H9 (cell line): ENCODE results near the gene FRZB. TPM values are rescaled to one million over a fixed set of nuclear protein-coding genes. Genes with fewer than 3 reads are reported as not detected.

Experiments
- DNase-seq: peaks from one replicate; pipeline ENCODE4 v3.0.0-alpha.2; 2017
- H2AFZ ChIP-seq: one replicate; pipeline ENCODE4 v1.6.1; 2013; ENCODE audit warnings: mild to moderate bottlenecking, low read length, control low read depth, moderate library complexity
- H2AK5ac ChIP-seq: 2 replicates; pipeline ENCODE4 v1.6.1; 2013; ENCODE audit warnings: low read length, control low read depth, mixed read lengths; ENCODE audit not compliant: insufficient read length
- H2BK120ac ChIP-seq: one replicate; pipeline ENCODE4 v1.6.1; 2013; ENCODE audit warnings: low read depth, mild to moderate bottlenecking, low read length, control low read depth, inconsistent platforms; ENCODE audit not compliant: poor library complexity, severe bottlenecking
- H2BK12ac ChIP-seq: 2 replicates; pipeline ENCODE4 v1.6.1; 2013; ENCODE audit warnings: low read length, control low read depth, mixed read lengths, low read depth; ENCODE audit not compliant: insufficient read length
- H2BK15ac ChIP-seq: 2 replicates; pipeline ENCODE4 v1.6.1; 2013; ENCODE audit warnings: low read depth, low read length, control low read depth
- H2BK20ac ChIP-seq: one replicate; pipeline ENCODE4 v1.6.1; 2013; ENCODE audit warnings: low read depth, mild to moderate bottlenecking, low read length, control low read depth, inconsistent platforms; ENCODE audit not compliant: poor library complexity, severe bottlenecking
- H2BK5ac ChIP-seq: 2 replicates; pipeline ENCODE4 v1.6.1; 2013; ENCODE audit warnings: low read length, control low read depth, mixed read lengths; ENCODE audit not compliant: insufficient read length
- H3K14ac ChIP-seq: 2 replicates; pipeline ENCODE4 v1.6.1; 2013; ENCODE audit warnings: low read length, control low read depth; ENCODE audit not compliant: insufficient read depth
- H3K18ac ChIP-seq: 2 replicates; pipeline ENCODE4 v1.6.1; 2013; ENCODE audit warnings: low read depth, mild to moderate bottlenecking, mixed read lengths, low read length, control low read depth; ENCODE audit not compliant: insufficient read length
- H3K23ac ChIP-seq: 2 replicates; pipeline ENCODE4 v1.6.1; 2013; ENCODE audit warnings: low read length, control low read depth, mixed read lengths, low read depth; ENCODE audit not compliant: insufficient read length
- H3K23me2 ChIP-seq: 2 replicates; pipeline ENCODE4 v1.6.1; 2013; ENCODE audit warnings: low read depth, mild to moderate bottlenecking, mixed read lengths, low read length, control low read depth; ENCODE audit not compliant: insufficient read length, poor library complexity, severe bottlenecking
- H3K27ac ChIP-seq: 2 replicates; pipeline ENCODE4 v1.5.1; 2013; ENCODE audit warnings: low read length, control low read depth, mixed read lengths, low read depth; ENCODE audit not compliant: insufficient read length
- H3K27me3 ChIP-seq: 2 replicates; pipeline ENCODE4 v1.6.1; 2013; ENCODE audit warnings: low read length, control low read depth, inconsistent platforms; ENCODE audit not compliant: insufficient read depth
- H3K4ac ChIP-seq: 2 replicates; pipeline ENCODE4 v1.6.1; 2013; ENCODE audit warnings: low read depth, mild to moderate bottlenecking, control low read depth, inconsistent platforms, low read length, moderate library complexity
- H3K4me1 ChIP-seq: 2 replicates; pipeline ENCODE4 v1.6.1; 2013; ENCODE audit warnings: low read length, control low read depth, inconsistent platforms; ENCODE audit not compliant: insufficient read depth
- H3K4me2 ChIP-seq: 2 replicates; pipeline ENCODE4 v1.6.1; 2013; ENCODE audit warnings: low read length, control low read depth, mixed read lengths; ENCODE audit not compliant: insufficient read length, insufficient read depth
- H3K56ac ChIP-seq: 2 replicates; pipeline ENCODE4 v1.6.1; 2013; ENCODE audit warnings: low read depth, mild to moderate bottlenecking, mixed read lengths, low read length, control low read depth; ENCODE audit not compliant: insufficient read length
- H3K79me1 ChIP-seq: 2 replicates; pipeline ENCODE4 v1.6.1; 2013; ENCODE audit warnings: low read depth, mild to moderate bottlenecking, moderate library complexity, low read length, control low read depth, inconsistent platforms; ENCODE audit not compliant: insufficient read depth, poor library complexity, severe bottlenecking
- H3K79me2 ChIP-seq: 2 replicates; pipeline ENCODE4 v1.6.1; 2013; ENCODE audit warnings: low read length, control low read depth, inconsistent platforms; ENCODE audit not compliant: insufficient read depth
- H3K9ac ChIP-seq: 2 replicates; pipeline ENCODE4 v1.6.1; 2013; ENCODE audit warnings: low read length, control low read depth, mixed read lengths; ENCODE audit not compliant: insufficient read length; ENCODE audit errors: extremely low read depth
- H3K9me3 ChIP-seq: one replicate; pipeline ENCODE4 v1.6.1; 2013; ENCODE audit warnings: low read depth, low read length, inconsistent platforms; ENCODE audit not compliant: control insufficient read depth
- H3T11ph ChIP-seq: one replicate; pipeline ENCODE4 v1.6.1; 2013; ENCODE audit warnings: mild to moderate bottlenecking, low read length, control low read depth, inconsistent platforms
- H4K20me1 ChIP-seq: one replicate; pipeline ENCODE4 v1.6.1; 2013; ENCODE audit not compliant: control insufficient read depth, insufficient read length, insufficient read depth
- H4K5ac ChIP-seq: 2 replicates; pipeline ENCODE4 v1.6.1; 2013; ENCODE audit warnings: low read depth, mild to moderate bottlenecking, mixed read lengths, low read length, control low read depth; ENCODE audit not compliant: insufficient read length
- H4K8ac ChIP-seq: replicated peaks from 2 replicates; pipeline ENCODE4 v1.6.1; 2013; ENCODE audit warnings: low read length, control low read depth, mixed read lengths, low read depth; ENCODE audit not compliant: insufficient read length
- H4K91ac ChIP-seq: 2 replicates; pipeline ENCODE4 v1.6.1; 2013; ENCODE audit warnings: low read depth, mild to moderate bottlenecking, moderate library complexity, mixed read lengths, low read length, control low read depth; ENCODE audit not compliant: insufficient read length
- H3K27ac Mint-ChIP-seq, 3 experiments: 2 replicates in 2 of 3; 3 replicates in 1 of 3; pipeline ENCODE4 v1.8.0; 2020 to 2021; ENCODE audit warnings: mixed read lengths in 3 of 3, mild to moderate bottlenecking in 1 of 3, moderate library complexity in 1 of 3
- H3K27me3 Mint-ChIP-seq: 2 replicates; pipeline ENCODE4 v1.8.0; 2021; ENCODE audit warnings: low read depth, mild to moderate bottlenecking, moderate library complexity, mixed read lengths
- H3K36me3 Mint-ChIP-seq, 3 experiments: 2 replicates in 2 of 3; 3 replicates in 1 of 3; pipeline ENCODE4 v1.8.0; 2020 to 2021; ENCODE audit warnings: low read depth in 3 of 3, mixed read lengths in 3 of 3; ENCODE audit not compliant: insufficient read depth in 1 of 3
- H3K4me1 Mint-ChIP-seq, 2 experiments: 2 replicates each; pipeline ENCODE4 v1.8.0; 2020; ENCODE audit warnings: mixed read lengths in 2 of 2
- H3K4me3 Mint-ChIP-seq, 2 experiments: 2 replicates in 1 of 2; 3 replicates in 1 of 2; pipeline ENCODE4 v1.8.0; 2020 to 2021; ENCODE audit warnings: mild to moderate bottlenecking in 2 of 2, mixed read lengths in 2 of 2, moderate library complexity in 1 of 2
- H3K9me3 Mint-ChIP-seq, 2 experiments: 2 replicates in 1 of 2; 3 replicates in 1 of 2; pipeline ENCODE4 v1.8.0; 2020; ENCODE audit warnings: mild to moderate bottlenecking in 2 of 2, mixed read lengths in 2 of 2, moderate library complexity in 1 of 2
- WGBS: extraction: QIAGEN DNeasy Blood & Tissue Kit; methylation state at CpG from one replicate; pipeline ENCODE4 v1.1.7; 2013; ENCODE audit warnings: missing lambda C conversion rate, low lambda C conversion rate, mixed read lengths; ENCODE audit not compliant: insufficient read length; ENCODE audit errors: extremely low coverage; 5-methylcytosine and 5-hydroxymethylcytosine counted together
- total RNA-seq: library from RNA; stranded (reverse); gene quantifications from 2 replicates; pipeline ENCODE4 v1.2.1, GENCODE V29; 2021
- TF ChIP-seq, protein P1 (sequence below): fragments of 200-600 bp; sonication (generic); conservative IDR thresholded peaks from 3 replicates; pipeline ENCODE4 v1.8.0; 2021; ENCODE audit warnings: antibody characterized with exemption, mild to moderate bottlenecking

The FRZB gene
- total RNA-seq, 1 experiment from 2014 or later = 1.1 TPM

GRCh38 chr2:182870227-182870626 is 3.8 kb upstream of the FRZB start:
- Histone ChIP-seq H3K9me3 (no peaks in the 10 kb centered on the region), H4K5ac (no peak overlapping the region), H3K79me2 (no peaks in the 10 kb centered on the region), H2BK15ac (no peak overlapping the region), H3K9ac (no peak overlapping the region), H3K4me2 (no peak overlapping the region), H2AFZ (no peak overlapping the region), H4K20me1 (no peaks in the 10 kb centered on the region), H4K91ac (no peak overlapping the region), H3K18ac (no peak overlapping the region), H3T11ph (no peak overlapping the region), H2BK120ac (no peak overlapping the region), H2AK5ac (no peak overlapping the region), H2BK20ac (no peak overlapping the region), H4K8ac (no peak overlapping the region), H3K4me1 (no peaks in the 10 kb centered on the region), H3K14ac (no peak overlapping the region), H3K4ac (no peak overlapping the region), H3K23ac (no peak overlapping the region), H3K56ac (no peak overlapping the region), H2BK12ac (no peak overlapping the region), H3K27ac (no peak overlapping the region), H3K23me2 (peaks cover 19% of the 10 kb centered on the region), H3K79me1 (no peaks in the 10 kb centered on the region), H3K27me3 (peaks cover 3% of the 10 kb centered on the region; the same call in 1 of the 2 replicates), H2BK5ac (no peak overlapping the region)
- Mint-ChIP-seq H3K9me3 (peaks cover 5% of the 10 kb centered on the region in 2 experiments; a peak in 3 of 5 replicates), H3K36me3 (peaks cover 0 to 6% (median 3%) of the 10 kb centered on the region in 3 experiments; a peak in 3 of 7 replicates), H3K4me1 (peaks cover 25 to 28% of the 10 kb centered on the region in 2 experiments), H3K4me3 (no peak overlapping the region; a peak in 1 of 5 replicates), H3K27me3 (peaks cover 27% of the 10 kb centered on the region), H3K27ac (no peak overlapping the region)
- TF ChIP-seq, protein P1, sequence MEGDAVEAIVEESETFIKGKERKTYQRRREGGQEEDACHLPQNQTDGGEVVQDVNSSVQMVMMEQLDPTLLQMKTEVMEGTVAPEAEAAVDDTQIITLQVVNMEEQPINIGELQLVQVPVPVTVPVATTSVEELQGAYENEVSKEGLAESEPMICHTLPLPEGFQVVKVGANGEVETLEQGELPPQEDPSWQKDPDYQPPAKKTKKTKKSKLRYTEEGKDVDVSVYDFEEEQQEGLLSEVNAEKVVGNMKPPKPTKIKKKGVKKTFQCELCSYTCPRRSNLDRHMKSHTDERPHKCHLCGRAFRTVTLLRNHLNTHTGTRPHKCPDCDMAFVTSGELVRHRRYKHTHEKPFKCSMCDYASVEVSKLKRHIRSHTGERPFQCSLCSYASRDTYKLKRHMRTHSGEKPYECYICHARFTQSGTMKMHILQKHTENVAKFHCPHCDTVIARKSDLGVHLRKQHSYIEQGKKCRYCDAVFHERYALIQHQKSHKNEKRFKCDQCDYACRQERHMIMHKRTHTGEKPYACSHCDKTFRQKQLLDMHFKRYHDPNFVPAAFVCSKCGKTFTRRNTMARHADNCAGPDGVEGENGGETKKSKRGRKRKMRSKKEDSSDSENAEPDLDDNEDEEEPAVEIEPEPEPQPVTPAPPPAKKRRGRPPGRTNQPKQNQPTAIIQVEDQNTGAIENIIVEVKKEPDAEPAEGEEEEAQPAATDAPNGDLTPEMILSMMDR = peak; percentile 92
- DNase-seq = peak; percentile 76
- WGBS = no CpG with 5 or more reads among the region's 1 CpG
